ENCODE measurements around the gene NXF3. TPM values are rescaled to one million over a fixed set of nuclear protein-coding genes. Genes with fewer than 3 reads are reported as not detected.

Gene NXF3
- total RNA-seq, 1 experiment from 2014 or later: not detected

- H2BK20ac ChIP-seq (ENCODE audit: low read depth, low read length, poor library complexity, severe bottlenecking): no peak overlapping the region
- no peaks in the 10 kb centered on the region for H3K79me1 ChIP-seq (ENCODE audit: insufficient read depth, low read depth, low read length, poor library complexity, severe bottlenecking)
- no peak overlapping the region for H2BK5ac ChIP-seq (ENCODE audit: insufficient read length, low read length)
- H2BK120ac ChIP-seq (ENCODE audit: low read depth, low read length, poor library complexity, severe bottlenecking): no peak overlapping the region
- H3K9me3 ChIP-seq (ENCODE audit: control insufficient read depth, low read depth, low read length): no peaks in the 10 kb centered on the region
- H3K14ac ChIP-seq (ENCODE audit: insufficient read depth, low read length): no peak overlapping the region
- H3K79me2 ChIP-seq (ENCODE audit: insufficient read depth, low read length): no peaks in the 10 kb centered on the region
- no peak overlapping the region for H2AK5ac ChIP-seq (ENCODE audit: insufficient read length, low read length)
- peaks cover 6 to 9% of the 10 kb centered on the region in 2 experiments for H3K4me1 Mint-ChIP-seq
- peaks cover 68% of the 10 kb centered on the region in 2 experiments for H3K9me3 Mint-ChIP-seq
- no peak overlapping the region for H3K9ac ChIP-seq (ENCODE audit: extremely low read depth, insufficient read length, low read length)
- no peaks in the 10 kb centered on the region for H3K27me3 Mint-ChIP-seq (ENCODE audit: low read depth)
- no peak overlapping the region for H3K27ac Mint-ChIP-seq
- H3K36me3 Mint-ChIP-seq (ENCODE audit: insufficient read depth in 1 of 3, low read depth in 3 of 3): peaks cover 0 to 7% (median 2%) of the 10 kb centered on the region in 3 experiments; a peak in 4 of 7 replicates
- no peak overlapping the region for H3K18ac ChIP-seq (ENCODE audit: insufficient read length, low read depth, low read length)
- no peaks in the 10 kb centered on the region for H3K23me2 ChIP-seq (ENCODE audit: insufficient read length, low read depth, low read length, poor library complexity, severe bottlenecking)
- no peak for DNase-seq
- no peak overlapping the region for H2BK15ac ChIP-seq (ENCODE audit: low read depth, low read length)
- no peak overlapping the region for H4K5ac ChIP-seq (ENCODE audit: insufficient read length, low read depth, low read length)
- no peak overlapping the region for H3K56ac ChIP-seq (ENCODE audit: insufficient read length, low read depth, low read length)
- H3K4me3 Mint-ChIP-seq: no peak overlapping the region
- no peaks in the 10 kb centered on the region for H3K27me3 ChIP-seq (ENCODE audit: insufficient read depth, low read length)
- no peak overlapping the region for H2BK12ac ChIP-seq (ENCODE audit: insufficient read length, low read depth, low read length)
- H3K4ac ChIP-seq (ENCODE audit: low read depth, low read length): no peak overlapping the region
- H4K20me1 ChIP-seq (ENCODE audit: control insufficient read depth, insufficient read depth, insufficient read length): no peaks in the 10 kb centered on the region
- no peak overlapping the region for H3K4me2 ChIP-seq (ENCODE audit: insufficient read depth, insufficient read length, low read length)
- no peak overlapping the region for H4K91ac ChIP-seq (ENCODE audit: insufficient read length, low read depth, low read length)
- H3T11ph ChIP-seq (ENCODE audit: low read length): no peak overlapping the region
- no peak overlapping the region for H3K23ac ChIP-seq (ENCODE audit: insufficient read length, low read depth, low read length)
- H4K8ac ChIP-seq (replicated peaks; ENCODE audit: insufficient read length, low read depth, low read length): no peak overlapping the region
- H3K4me1 ChIP-seq (ENCODE audit: insufficient read depth, low read length): no peaks in the 10 kb centered on the region
- H3K27ac ChIP-seq (ENCODE audit: insufficient read length, low read depth, low read length): no peak overlapping the region
- H2AFZ ChIP-seq (ENCODE audit: low read length): no peak overlapping the region
- TF ChIP-seq, protein P1, sequence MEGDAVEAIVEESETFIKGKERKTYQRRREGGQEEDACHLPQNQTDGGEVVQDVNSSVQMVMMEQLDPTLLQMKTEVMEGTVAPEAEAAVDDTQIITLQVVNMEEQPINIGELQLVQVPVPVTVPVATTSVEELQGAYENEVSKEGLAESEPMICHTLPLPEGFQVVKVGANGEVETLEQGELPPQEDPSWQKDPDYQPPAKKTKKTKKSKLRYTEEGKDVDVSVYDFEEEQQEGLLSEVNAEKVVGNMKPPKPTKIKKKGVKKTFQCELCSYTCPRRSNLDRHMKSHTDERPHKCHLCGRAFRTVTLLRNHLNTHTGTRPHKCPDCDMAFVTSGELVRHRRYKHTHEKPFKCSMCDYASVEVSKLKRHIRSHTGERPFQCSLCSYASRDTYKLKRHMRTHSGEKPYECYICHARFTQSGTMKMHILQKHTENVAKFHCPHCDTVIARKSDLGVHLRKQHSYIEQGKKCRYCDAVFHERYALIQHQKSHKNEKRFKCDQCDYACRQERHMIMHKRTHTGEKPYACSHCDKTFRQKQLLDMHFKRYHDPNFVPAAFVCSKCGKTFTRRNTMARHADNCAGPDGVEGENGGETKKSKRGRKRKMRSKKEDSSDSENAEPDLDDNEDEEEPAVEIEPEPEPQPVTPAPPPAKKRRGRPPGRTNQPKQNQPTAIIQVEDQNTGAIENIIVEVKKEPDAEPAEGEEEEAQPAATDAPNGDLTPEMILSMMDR (conservative IDR thresholded peaks at IDR 0.05): no peak
Observed at GRCh38 chrX:103052625-103053024, 40.3 kb downstream of the NXF3 start.
